Colonic mucosa (tissue), 4 donors: Measurements from ENCODE around the gene PERCC1. TPM values are rescaled to one million over a fixed set of nuclear protein-coding genes. Genes with fewer than 3 reads are reported as not detected.
A peak's percentile ranks its signal among the peaks of the same experiment; 100 is the strongest.

Experiments used
- DNase-seq: peaks from one replicate; pipeline ENCODE4 v3.0.0-alpha.2; 2020
- H3K27ac ChIP-seq: fragments of 200-600 bp; one replicate; pipeline ENCODE4 v1.8.0; 2021
- H3K27me3 ChIP-seq: fragments of 200-600 bp; one replicate; pipeline ENCODE4 v1.8.0; 2021
- H3K36me3 ChIP-seq: fragments of 200-600 bp; one replicate; pipeline ENCODE4 v1.8.0; 2021
- H3K4me1 ChIP-seq: fragments of 200-600 bp; one replicate; pipeline ENCODE4 v1.8.0; 2021; ENCODE audit warnings: mild to moderate bottlenecking
- H3K4me3 ChIP-seq: fragments of 200-600 bp; one replicate; pipeline ENCODE4 v1.8.0; 2021
- H3K9ac ChIP-seq, 2 donors: one replicate each; pipeline ENCODE4 v1.7.0; 2013; ENCODE audit warnings: control low read depth in 2 of 2, low read depth in 2 of 2, low read length in 2 of 2
- H3K9me3 ChIP-seq: fragments of 200-600 bp; one replicate; pipeline ENCODE4 v1.8.0; 2021
- intact Hi-C: fragments of 100-400 bp; cut with DNase I; formaldehyde crosslinking; loops from one replicate; pipeline ENCODE4 v1.14.1; 2022
- total RNA-seq, 2 donors: library from RNA; stranded (reverse); fragmentation: NEBNext Ultra II Directional in 1 of 2; extraction: Animal tissue kit (Norgen Biotek cat#: 25700) in 1 of 2; gene quantifications; one replicate each; pipeline ENCODE4 v1.2.1, GENCODE V29; 2021
- TF ChIP-seq, protein P1 (sequence below): fragments of 200-600 bp; IDR thresholded peaks from one replicate; pipeline ENCODE4 v1.8.0; 2022; ENCODE audit warnings: antibody characterized with exemption, mild to moderate bottlenecking
- donor health status: healthy.
- donor health status: DM: no; HTN: no; CAD: no.
- donor health status: DM: no; HTN: no; CAD: no.

Gene PERCC1
- total RNA-seq, 2 donors from 2014 or later: 0.27 TPM

DNA sequence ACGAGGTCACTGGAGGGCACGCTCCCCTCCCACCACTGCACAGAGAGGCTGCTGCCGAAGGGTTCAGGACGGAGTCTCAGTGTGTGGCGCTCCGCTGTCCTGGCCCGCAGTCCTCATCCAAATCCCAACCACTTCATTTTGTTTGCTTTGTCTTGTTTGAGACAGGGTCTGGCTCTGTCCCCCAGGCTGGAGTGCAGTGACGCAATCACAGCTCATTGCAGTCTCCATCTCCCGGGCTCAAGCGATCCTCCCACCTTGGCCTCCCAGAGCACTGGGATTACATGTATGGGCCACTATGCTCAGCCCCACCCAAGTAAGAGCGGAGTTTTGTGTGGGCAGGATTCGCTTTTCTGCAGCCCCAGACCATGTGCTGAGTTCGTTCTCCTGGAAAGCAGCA, 29.1 kb upstream of the PERCC1 start:
- no peak overlapping the region for H3K9ac ChIP-seq
- H3K36me3 ChIP-seq: peaks cover 6% of the 10 kb centered on the region
- intact Hi-C loops: no loop called here

DNA sequence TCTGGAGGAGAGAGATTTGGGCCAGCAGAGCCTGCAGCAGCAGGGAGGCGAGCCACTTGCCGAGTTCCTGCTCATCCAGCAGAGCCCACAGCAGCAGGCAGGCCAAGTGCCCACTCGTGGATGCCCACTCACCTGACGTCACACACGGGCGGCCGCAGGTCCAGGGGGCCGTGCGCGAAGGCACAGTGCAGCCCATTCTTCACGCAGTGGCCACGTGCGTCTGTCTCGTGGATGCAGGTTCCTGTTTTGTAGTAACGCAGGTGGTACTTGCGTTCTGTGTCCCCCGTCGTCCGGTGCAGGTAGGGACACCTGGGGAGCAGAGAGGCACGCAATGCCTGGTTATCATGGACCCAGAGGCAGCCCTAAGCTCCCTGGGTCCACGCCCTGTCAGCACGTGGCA, 27.8 kb upstream of the PERCC1 start:
- Histone ChIP-seq H3K9me3 (no peaks in the 10 kb centered on the region), H3K27ac (no peak overlapping the region), H3K4me1 (no peaks in the 10 kb centered on the region), H3K9ac (no peak overlapping the region), H3K4me3 (no peak overlapping the region), H3K36me3 (peaks cover 6% of the 10 kb centered on the region), H3K27me3 (no peaks in the 10 kb centered on the region)
- intact Hi-C loops: no loop called here
- no peak for DNase-seq
- TF ChIP-seq, protein P1, sequence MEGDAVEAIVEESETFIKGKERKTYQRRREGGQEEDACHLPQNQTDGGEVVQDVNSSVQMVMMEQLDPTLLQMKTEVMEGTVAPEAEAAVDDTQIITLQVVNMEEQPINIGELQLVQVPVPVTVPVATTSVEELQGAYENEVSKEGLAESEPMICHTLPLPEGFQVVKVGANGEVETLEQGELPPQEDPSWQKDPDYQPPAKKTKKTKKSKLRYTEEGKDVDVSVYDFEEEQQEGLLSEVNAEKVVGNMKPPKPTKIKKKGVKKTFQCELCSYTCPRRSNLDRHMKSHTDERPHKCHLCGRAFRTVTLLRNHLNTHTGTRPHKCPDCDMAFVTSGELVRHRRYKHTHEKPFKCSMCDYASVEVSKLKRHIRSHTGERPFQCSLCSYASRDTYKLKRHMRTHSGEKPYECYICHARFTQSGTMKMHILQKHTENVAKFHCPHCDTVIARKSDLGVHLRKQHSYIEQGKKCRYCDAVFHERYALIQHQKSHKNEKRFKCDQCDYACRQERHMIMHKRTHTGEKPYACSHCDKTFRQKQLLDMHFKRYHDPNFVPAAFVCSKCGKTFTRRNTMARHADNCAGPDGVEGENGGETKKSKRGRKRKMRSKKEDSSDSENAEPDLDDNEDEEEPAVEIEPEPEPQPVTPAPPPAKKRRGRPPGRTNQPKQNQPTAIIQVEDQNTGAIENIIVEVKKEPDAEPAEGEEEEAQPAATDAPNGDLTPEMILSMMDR: no peak

More for the DNA sequence above, 29.1 kb upstream of the PERCC1 start:
- H3K9me3 ChIP-seq: no peaks in the 10 kb centered on the region
- no peak overlapping the region for H3K4me3 ChIP-seq
- TF ChIP-seq, protein P1: no peak
- DNase-seq: no peak
- H3K27ac ChIP-seq: no peak overlapping the region
- H3K27me3 ChIP-seq: no peaks in the 10 kb centered on the region
- H3K4me1 ChIP-seq: no peaks in the 10 kb centered on the region

DNA sequence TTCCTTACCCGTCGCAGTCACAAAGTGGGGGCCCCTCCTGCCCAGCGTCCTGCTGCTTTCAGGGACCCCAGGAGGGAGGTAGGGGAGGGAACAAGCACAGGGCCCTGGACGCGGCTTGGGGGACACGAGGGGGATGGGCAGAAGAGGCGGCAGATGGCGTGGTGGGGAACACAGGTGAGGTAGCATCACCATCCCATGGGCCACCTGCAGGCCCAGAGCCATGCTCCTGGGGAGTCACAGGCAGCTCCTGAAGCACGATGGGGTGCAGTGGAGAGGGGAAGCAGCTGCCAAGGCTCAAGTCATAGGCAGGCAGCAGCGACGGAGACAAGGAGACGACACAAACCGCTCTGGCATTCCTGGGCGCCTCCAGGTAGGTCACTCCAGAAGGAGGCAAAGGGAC, 27.1 kb upstream of the PERCC1 start:
- H3K9me3 ChIP-seq: no peaks in the 10 kb centered on the region
- H3K27me3 ChIP-seq: no peaks in the 10 kb centered on the region
- intact Hi-C loops: no loop called here
- no peak overlapping the region for H3K9ac ChIP-seq
- no peak for DNase-seq
- no peak overlapping the region for H3K4me3 ChIP-seq
- peaks cover 6% of the 10 kb centered on the region for H3K36me3 ChIP-seq
- TF ChIP-seq, protein P1: no peak
- H3K4me1 ChIP-seq: peaks cover 4% of the 10 kb centered on the region
- no peak overlapping the region for H3K27ac ChIP-seq

DNA sequence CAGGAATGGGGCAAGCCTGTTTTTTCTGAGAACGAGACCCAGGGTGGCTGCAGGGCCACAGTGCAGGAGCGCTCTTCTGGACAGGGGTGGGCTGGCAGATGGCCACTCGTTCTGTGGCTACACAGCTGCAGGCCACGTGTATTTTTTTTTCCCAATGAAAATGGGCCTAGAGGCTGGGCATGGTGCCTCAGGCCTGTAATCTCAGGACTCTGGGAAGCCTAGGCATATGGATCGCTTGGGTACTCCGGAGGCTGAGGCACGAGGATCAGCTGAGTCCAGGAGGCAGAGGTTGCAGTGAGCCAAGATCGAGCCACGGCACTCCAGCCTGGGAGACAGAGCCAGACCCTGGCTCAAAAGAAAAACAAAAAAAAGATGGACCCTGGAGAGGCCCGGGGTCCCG, 23.1 kb upstream of the PERCC1 start:
- Histone ChIP-seq H3K36me3 (no peaks in the 10 kb centered on the region), H3K9ac (no peak overlapping the region), H3K4me3 (peak overlapping the region; percentile 40), H3K4me1 (peaks cover 4% of the 10 kb centered on the region), H3K27me3 (no peaks in the 10 kb centered on the region), H3K27ac (no peak overlapping the region), H3K9me3 (no peaks in the 10 kb centered on the region)
- DNase-seq: no peak
- intact Hi-C loops: no loop called here
- TF ChIP-seq, protein P1: no peak

DNA sequence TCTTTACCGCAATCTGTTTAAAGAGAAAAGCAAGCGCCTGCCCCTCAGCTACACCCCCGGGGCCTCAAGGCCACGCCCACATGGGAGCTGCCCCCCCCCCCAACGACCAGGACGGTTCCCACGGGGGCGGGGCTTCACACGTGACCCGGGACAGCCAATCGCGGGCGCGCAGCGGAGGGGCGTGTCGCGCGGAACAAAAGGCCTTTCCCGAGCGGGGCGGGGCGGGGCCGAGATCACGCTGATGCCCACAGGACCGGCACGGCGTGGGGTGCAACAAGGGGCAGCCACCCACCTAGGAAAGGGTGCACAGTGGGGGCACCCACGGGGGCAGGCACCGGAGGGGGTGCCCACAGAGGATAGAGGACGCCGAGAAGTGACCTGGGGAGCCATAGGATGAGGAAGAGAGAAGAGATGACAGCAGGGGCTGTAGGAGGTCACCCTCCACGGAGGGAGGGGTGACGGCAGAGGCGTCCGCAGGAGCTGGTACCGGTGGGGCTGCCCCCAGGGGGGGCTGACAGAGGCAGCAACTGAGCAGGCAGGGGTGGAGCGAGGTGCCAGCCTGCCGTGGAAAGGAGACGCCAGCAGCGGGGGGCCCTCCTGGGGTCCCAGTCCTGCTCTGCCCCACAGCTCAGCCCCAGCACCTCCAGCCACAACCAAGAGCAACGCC, 22.6 kb upstream of the PERCC1 start:
- peak overlapping the region; percentile 12 to 63 for H3K9ac ChIP-seq

More for the DNA sequence above, 22.6 kb upstream of the PERCC1 start:
- intact Hi-C loops: no loop called here
- no peaks in the 10 kb centered on the region for H3K9me3 ChIP-seq
- H3K36me3 ChIP-seq: no peaks in the 10 kb centered on the region
- peaks cover 4% of the 10 kb centered on the region for H3K4me1 ChIP-seq
- H3K27me3 ChIP-seq: no peaks in the 10 kb centered on the region
- peak; percentile 98 for DNase-seq
- peak overlapping the region; percentile 40 for H3K4me3 ChIP-seq
- TF ChIP-seq, protein P1: no peak
- no peak overlapping the region for H3K27ac ChIP-seq
